ENCODE data around the gene CD244.
A peak's percentile ranks its signal among the peaks of the same experiment; 100 is the strongest.

Gene CD244

GRCh38 chr1:160844447-160845232 lies 18.0 kb downstream of the CD244 start:
- no peak for DNase-seq

DNA sequence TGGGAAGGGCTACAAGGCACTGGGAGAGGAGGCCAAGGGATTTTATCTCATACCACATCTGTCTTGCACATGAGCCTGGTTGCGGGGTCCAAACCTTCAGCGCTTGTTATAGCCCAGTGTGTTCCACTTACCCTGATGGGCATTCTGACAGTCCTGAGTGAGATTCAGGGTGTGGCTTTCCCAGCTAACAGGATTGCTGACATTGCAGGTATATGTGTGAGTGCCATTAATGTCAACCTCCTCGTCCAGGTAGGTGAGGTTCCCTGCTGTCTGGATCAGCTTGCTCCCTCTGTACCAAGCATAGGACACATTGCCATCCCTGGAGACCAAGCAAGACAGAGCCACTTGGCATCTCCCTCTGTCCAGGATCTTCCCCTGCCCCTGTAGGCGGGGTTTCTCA lies 21.6 kb downstream of the CD244 start:
- no peak for DNase-seq

- DNase-seq: no peak
Measured at GRCh38 chr1:160839746-160840145, 22.9 kb downstream of the CD244 start.

GRCh38 chr1:160838888-160839287 lies 23.8 kb downstream of the CD244 start:
- no peak for DNase-seq

DNA sequence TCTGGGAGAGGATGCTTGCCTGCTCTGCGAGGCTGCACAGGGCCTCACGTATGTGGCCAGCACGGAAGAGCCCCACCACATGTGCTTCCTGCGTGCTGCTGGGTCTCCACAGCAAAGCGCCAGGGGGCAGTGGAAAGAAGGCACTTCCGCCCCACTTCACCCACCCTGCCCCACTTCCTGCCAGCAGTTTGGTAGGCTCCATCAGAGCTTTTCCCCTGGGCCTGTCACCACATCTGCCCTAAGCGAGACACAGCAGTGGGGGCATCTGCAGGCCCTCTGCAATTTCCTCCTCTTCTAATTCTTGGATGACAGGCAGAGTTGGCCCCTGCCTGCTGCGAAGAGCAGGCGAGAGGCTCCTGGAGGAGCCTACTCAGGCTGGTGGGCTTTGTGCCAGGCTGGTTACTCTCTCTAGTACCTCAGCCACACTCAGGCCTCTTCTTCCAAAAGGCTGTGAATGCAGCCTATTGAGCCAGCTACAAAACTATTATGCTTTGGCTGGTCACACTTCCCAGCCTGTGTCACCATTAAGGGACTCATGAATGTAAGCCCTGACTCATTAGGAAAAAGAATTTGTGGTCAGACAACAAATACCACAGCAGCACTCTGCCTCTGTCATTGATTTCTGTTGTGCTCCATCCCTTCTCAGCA lies 25.0 kb downstream of the CD244 start:
- DNase-seq: peak; percentile 70

DNA sequence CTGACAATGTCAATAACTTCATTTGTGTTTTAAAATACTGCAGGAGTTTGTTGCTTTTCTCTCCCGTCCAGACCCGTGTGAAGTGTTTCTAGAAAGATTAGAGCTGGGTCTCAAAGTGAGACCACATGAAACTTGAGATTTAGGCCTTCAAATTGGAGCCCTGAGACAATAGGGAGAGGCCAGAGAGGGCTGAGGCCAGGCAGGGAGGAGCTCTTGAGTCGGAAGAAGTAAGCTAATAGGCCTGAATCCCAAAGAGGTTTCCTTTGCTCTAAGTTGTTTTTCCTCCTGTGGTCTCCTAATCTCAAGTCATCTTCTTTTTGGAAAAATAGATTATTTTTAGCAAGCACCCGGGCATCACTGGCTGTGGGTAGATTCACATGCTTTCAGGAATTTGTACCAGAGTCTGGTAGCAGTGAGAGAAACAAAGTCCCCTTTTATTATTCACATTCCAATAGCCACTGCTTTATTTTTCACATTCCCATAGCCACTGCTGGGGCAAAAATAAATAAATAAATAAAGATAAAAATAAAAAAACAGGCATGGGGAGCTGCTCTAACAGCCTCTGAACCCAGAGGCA lies 25.6 kb downstream of the CD244 start:
- no peak for DNase-seq

DNA sequence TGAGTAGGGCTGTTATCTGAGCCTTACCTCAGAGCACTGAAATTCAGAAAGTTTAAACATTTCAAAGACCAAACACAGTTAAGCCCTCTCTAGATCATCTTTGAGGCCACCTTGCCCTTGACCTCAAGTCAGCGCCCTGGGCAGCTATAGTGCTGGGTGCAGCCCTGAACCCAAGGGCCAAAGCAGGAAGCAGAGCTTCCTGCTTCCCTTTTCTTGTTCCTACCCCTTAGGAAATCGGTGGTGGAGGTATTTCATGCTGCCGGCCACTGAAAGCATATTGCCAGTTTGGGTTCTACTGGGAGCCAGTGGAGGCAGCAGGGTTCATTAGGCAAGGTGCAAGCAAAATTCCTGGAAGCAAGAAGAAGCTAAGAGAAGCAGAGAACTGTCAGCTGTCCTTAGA lies 26.1 kb downstream of the CD244 start:
- DNase-seq: no peak

DNA sequence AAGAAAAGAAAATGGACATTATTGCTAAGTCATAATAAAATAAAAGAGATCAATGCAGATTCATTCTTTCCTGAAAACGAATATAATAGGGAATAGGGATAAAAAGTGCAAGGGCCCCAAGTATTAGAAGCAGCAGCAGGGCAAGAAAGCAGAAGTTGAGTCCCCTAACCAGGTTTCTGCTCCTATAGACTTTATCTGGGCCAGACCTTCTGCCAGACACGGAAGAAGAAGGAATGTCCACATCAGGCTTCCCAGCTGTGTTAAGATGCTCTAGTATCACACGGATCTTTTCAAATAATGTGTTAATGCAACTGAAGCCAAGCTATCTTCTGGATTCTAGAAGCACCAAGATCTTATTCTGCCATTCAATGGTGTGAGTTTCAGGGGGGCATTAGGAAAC lies 26.9 kb downstream of the CD244 start:
- no peak for DNase-seq

DNA sequence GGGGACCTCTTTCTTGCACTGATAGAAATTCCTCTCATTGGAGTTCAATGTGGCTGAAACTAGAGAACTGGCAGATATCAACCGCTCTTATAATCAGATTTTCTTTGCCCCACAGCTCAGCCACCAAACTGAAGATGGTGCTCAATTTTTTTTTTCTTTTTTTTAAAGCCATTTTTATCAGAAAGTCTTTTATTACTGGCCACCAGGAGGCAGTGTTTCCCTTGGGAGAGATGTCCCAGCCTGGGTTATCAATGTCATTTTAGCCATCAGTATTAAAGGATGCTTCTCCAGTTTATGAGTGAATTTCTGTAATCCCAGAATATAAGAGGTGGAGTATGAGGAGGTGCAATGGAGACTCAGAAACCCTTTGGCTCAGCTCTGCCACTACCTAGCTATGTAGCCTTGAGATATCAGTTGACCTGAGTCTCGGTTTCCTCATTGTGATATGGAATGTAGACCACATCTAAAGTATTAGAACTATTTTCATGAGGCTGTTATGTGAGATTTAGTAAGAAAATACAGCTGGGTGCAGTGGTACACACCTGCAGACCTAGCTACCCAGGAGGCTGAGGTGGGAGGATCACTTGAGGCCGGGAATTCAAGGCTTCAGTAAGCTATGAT lies 27.6 kb downstream of the CD244 start:
- DNase-seq: no peak

DNA sequence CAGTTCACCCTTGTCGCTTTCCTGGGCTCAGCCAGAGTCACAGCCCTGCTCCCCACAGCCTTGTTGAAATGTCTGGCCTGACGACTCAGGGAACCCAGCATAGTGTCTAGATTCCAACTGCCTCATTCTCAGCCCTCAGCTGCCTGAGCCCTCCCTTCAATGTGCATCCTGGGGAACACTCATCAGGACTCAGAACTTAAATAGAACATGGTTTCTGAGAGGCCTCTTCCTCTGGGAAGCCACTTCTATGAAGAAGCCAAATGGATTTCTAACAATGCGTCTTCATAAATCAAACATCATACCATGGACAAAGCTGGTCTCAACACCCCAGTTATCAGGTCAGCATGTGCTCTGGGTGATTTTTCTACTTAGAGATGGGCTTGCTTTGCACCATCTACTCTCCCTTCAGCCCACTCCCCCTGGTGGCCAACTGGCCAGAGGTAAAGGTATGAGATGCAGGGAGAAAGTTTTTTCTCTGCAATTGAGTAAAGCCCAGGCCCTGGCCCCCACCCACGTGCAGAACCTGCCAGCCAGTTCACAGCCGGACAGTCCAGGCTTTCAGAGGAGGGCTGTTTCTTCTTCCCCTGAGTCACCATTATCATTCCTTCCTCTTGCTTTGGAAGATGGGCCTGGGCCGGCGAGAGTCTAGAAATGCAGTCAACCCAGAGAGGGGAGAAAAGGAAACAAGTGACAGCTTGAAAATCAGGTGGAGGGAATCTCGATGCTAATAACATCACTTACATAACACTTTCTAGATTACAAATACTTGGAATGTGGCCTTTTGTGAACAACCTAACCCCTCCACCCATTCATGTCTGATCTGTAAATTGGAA lies 32.1 kb downstream of the CD244 start:
- DNase-seq: peak; percentile 32

- no peak for DNase-seq
Measured at GRCh38 chr1:160829766-160830165, 32.9 kb downstream of the CD244 start.

- no peak for DNase-seq
Measured at GRCh38 chr1:160827418-160827817, 35.3 kb downstream of the CD244 start.

DNA sequence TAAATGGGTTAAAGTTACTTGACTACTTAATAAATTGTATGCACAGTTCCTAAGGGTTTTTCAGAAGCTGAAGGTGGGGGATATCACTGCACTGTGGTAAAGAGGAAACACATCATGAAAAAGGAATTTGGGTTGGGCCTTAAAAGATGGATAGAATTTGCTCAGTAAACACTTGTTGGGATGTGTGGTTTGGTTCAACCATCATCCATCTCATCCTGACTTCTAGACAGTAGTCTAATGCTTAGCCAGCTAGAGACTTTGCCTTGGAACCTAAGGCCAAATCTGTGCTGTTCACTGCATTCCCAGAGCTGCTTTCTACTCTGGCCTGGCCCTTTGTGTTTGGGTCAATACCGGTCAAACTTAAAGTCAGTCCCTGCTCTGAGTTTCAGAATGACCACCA lies 36.1 kb downstream of the CD244 start:
- no peak for DNase-seq

DNA sequence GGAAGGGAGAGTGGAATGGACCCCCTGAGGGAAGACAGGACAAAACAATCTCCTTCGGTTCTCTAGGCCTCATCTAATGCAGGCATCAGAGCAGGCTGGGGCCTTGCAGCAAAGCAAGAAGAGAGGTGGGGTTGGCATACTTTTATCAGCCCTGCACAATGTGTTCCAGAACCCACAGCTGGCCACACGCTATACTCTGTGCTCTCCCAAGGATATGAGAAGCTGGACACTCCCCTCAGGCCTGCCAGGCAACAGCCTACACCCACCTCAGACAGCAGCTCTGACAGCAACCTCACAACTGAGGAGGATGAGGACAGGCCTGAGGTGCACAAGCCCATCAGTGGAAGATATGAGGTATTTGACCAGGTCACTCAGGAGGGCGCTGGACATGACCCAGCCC lies 39.4 kb downstream of the CD244 start:
- DNase-seq: no peak

- no peak for DNase-seq
Measured at GRCh38 chr1:160821627-160822026, 41.1 kb downstream of the CD244 start.

- DNase-seq: no peak
Measured at GRCh38 chr1:160819186-160819585, 43.5 kb downstream of the CD244 start.

- no peak for DNase-seq
Measured at GRCh38 chr1:160818207-160818937, 44.3 kb downstream of the CD244 start.

DNA sequence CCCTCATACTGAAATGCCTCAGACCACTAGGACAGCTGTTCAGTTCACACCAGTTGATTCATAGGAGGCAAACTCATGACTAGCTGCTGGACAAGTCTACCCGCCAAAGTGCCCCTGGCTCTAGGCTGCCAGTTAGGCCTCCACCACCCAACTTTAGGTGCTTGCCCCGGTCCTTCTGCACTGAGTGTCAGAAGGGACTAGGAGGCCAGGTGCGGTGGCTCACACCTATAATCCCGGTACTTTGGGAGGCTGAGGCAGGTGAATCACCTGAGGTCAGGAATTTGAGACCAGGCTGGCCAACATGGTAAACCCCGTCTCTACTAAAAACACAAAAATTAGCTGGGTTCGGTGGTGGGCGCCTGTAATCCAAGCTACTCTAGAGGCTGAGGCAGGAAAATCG lies 47.8 kb downstream of the CD244 start:
- DNase-seq: no peak

DNA sequence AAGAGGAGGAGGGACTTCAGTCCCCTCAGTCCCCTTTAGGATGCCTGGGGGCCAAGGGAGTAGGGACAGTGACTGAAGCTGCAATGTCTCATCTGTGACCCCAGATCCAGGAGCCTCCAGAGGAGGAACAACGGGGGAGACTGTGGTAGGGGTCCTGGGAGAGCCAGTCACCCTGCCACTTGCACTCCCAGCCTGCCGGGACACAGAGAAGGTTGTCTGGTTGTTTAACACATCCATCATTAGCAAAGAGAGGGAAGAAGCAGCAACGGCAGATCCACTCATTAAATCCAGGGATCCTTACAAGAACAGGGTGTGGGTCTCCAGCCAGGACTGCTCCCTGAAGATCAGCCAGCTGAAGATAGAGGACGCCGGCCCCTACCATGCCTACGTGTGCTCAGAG lies 48.4 kb downstream of the CD244 start:
- no peak for DNase-seq

- DNase-seq: no peak
Measured at GRCh38 chr1:160813215-160813614, 49.5 kb downstream of the CD244 start.

DNA sequence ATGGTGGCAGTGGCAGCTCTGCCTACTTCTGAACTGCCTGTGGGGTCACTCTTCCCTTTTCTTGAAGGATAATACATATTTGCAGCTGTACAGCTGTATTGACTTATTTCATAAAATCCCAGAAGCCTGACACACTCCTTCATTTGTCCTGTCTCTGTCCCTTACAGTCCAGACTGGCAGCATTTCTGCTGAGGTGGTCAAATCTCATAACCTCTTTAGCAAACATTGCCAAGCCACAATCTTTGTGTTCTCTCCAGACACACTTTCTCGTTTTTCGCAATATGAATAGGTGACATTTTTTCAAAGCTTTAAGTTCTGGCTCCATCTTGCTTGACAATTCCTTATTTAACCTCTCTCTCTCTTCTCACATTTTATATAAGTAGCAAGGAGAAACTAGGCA lies 51.5 kb downstream of the CD244 start:
- no peak for DNase-seq

GRCh38 chr1:160810486-160810885 lies 52.2 kb downstream of the CD244 start:
- DNase-seq: no peak

All from femur (tissue), 1 donor.